ENCODE measurements around the gene DISP3.

- TF ChIP-seq, protein P1, sequence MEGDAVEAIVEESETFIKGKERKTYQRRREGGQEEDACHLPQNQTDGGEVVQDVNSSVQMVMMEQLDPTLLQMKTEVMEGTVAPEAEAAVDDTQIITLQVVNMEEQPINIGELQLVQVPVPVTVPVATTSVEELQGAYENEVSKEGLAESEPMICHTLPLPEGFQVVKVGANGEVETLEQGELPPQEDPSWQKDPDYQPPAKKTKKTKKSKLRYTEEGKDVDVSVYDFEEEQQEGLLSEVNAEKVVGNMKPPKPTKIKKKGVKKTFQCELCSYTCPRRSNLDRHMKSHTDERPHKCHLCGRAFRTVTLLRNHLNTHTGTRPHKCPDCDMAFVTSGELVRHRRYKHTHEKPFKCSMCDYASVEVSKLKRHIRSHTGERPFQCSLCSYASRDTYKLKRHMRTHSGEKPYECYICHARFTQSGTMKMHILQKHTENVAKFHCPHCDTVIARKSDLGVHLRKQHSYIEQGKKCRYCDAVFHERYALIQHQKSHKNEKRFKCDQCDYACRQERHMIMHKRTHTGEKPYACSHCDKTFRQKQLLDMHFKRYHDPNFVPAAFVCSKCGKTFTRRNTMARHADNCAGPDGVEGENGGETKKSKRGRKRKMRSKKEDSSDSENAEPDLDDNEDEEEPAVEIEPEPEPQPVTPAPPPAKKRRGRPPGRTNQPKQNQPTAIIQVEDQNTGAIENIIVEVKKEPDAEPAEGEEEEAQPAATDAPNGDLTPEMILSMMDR (optimal IDR thresholded peaks at IDR 0.05 in 1 of 3, IDR thresholded peaks at IDR 0.05 in 1 of 3, conservative IDR thresholded peaks at IDR 0.05 in 1 of 3; ENCODE audit: extremely low read depth in 1 of 3, insufficient read depth in 2 of 3, low read length in 3 of 3): no peak
- no peak for TF ChIP-seq EZH2 (IDR thresholded peaks at IDR 0.05; ENCODE audit: low read length)
Observed at GRCh38 chr1:11507309-11507708, 28.4 kb downstream of the DISP3 start.
